GM18870 (cell line): ENCODE measurements around the gene DDX4.
"Not testable (repeated sequence)": the region's sequence is repeated elsewhere in the genome, so short reads cannot be mapped to it uniquely, and the experiment has no call there.

ENCODE experiments used
- ATAC-seq: cut with Tn5 transposase; IDR thresholded peaks from one replicate; pipeline ENCODE4 v1.9.1; 2021; ENCODE audit warnings: moderate library complexity; ENCODE audit not compliant: unreplicated experiment

DDX4 gene

GRCh38 chr5:55720188-55720703, 17.6 kb upstream of the DDX4 start:
- ATAC-seq: no peak

DNA sequence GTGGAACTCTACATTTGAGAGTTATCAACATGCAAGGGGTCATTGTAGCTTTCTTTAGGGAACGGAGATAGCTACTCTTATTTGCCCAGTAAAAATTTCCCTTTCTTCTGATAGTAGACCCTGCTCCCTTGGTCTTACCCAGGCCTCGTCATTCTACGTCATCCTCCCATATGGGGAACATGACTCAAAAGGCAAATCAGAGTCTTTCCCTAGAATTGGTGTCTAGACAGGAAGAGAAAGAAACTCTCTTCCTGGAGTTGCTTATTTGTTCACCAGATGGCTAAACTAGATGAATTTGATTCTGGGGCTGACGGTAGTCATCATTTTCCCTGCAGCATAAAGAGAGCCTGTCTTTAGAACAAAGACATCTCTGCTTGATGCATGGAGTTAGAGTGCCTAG, 13.6 kb upstream of the DDX4 start:
- ATAC-seq: no peak

- no peak for ATAC-seq
Measured at GRCh38 chr5:55731848-55732247, 6.0 kb upstream of the DDX4 start.

GRCh38 chr5:55732585-55732984, 5.3 kb upstream of the DDX4 start:
- no peak for ATAC-seq

GRCh38 chr5:55734658-55735057, 3.2 kb upstream of the DDX4 start:
- no peak for ATAC-seq

GRCh38 chr5:55742778-55743177, 4.9 kb downstream of the DDX4 start:
- no peak for ATAC-seq

DNA sequence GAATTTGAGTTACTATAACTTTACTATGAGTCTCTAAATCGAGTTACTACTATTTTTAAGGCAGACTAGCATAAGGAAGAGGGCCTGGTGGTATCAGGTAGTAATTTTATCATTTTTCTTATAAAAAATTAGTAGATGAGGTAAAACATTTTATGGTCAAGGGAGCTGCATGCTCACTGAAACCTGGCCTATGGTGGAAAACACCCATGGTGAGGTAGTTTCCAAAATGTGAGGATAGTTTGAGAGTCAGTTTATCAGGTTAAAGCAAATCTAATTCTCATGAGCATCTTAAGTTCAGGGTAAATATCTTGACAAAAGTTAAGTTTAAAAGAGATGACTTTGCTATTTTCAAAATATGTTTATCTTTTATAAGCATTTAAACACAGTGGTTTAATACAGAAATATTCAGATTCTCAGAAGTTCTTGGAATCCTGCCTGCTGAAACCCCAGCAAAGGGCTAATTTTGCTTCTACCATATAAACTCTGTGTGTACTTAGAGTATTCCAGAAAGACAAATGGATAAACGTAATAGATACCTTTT, 10.0 kb downstream of the DDX4 start:
- ATAC-seq: no peak

DNA sequence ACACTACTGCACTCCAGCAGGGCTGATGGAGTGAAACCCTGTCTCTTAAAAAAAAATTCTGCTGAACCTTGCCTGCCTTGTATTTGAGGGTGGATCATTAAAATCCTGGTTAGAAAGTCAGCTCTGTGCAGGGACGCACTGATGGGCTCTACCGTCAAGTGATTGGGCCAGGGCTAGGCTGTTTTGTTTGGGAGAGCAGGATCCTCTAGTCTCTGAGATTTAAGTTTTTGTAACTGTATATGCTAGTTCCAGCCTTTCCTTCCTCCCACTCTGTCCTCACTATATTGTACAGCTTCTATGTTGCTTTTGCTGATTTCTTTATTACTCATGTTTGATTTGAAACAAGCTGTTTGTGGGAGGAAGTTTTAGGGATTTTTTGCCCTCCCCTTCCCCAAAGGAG, 11.5 kb downstream of the DDX4 start:
- no peak for ATAC-seq

DNA sequence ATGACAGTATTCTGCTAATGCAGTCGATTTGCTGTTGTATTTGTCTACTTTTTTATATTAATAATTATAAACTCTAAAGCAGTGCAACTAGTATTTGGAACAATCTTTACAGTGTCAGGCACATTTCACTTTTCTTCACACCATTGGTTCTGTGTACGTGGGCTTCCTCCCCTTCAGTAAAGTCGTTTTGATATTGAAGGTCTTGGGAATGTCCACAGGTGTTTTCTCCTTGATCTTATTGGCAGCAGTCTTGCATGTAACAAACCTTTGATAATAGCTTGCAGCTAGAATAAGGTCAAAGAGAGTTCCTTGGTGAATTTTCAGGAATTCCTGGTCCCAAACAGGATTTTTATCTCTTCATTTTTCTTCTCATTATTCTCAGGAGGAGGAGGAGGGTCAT, 12.2 kb downstream of the DDX4 start:
- ATAC-seq: no peak

DNA sequence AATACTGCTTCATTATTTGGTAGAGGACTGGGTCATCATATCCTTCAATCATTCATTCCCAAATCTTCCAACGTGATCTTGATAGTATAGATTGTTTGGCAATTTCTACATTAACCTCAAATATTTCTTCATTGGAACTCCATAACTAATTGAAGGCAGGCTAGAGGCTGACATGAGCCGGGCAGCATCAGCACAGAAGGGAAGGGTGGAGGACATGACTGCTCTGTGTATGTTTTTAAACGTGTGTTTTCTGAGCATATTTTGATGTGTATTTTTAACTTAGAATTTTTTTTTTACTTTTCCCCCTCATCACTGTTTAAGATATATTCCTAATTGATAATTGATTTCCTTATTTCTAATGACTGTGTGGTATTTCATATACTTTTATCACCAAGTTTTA, 12.6 kb downstream of the DDX4 start:
- ATAC-seq: no peak

GRCh38 chr5:55758231-55758630, 20.4 kb downstream of the DDX4 start:
- no peak for ATAC-seq

GRCh38 chr5:55758714-55759113, 20.9 kb downstream of the DDX4 start:
- ATAC-seq: no peak

- not testable (repeated sequence) for ATAC-seq
Measured at GRCh38 chr5:55761721-55762120, 23.9 kb downstream of the DDX4 start.

GRCh38 chr5:55763746-55764420, 26.0 kb downstream of the DDX4 start:
- peak; percentile 64 for ATAC-seq

- ATAC-seq: no peak
Measured at GRCh38 chr5:55768279-55768678, 30.4 kb downstream of the DDX4 start.

DNA sequence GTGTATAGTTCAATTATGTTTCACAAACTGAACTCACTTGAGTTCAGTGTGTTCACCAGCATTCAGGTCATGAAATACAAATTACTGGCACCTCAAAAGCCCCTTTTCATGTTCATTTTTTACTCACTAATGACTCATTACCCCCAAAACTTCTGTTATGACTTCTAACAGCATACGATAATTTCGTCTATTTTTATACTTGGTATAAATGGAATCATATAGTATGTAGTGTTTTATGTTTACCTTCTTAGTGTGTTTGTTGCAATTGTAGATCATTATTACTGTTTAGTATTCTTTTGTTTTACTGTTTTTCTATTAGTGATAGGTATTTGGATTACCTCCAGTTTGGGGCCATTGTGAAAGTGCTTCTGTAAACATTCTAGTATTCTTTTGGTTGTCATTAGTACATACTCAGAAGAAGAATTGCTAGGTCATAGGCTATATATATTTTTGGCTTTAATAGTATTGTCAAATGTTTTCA, 33.4 kb downstream of the DDX4 start:
- ATAC-seq: peak; percentile 78

DNA sequence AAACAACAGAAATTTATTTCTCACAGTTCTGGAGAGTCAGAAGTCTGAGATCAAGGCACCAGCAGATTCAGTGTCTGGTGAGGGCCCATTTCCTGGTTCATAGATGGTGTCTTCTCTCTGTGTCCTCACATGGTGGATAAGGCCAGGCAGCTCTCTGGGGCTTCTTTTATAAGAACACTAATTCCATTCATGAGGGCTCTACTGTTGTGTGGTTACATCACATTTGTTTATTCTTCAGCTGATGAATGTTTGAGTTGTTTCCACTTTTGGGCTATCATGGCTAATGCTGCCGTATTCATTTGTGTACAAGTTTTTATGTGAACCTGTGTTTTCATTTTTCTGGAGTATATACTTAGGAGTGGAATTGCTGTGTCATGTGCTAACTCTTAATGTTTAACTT, 35.2 kb downstream of the DDX4 start:
- ATAC-seq: no peak

DNA sequence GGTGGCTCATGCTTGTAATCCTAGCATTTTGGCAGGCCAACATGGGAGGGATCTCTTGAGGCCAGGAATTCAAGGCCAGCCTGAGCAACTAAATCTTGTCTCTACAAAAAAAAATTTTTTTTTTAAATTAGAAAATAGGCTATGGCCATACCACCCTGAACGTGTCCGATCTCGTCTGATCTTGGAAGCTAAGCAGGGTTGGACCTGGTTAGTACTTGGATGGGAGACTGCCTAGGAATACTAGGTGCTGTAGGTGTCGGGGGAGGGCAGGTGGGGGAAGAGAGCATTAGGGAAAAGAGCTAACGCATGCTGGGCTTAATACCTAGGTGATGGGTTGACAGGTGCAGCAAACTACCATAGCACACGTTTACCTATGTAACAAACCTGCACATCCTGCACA, 39.5 kb downstream of the DDX4 start:
- no peak for ATAC-seq

DNA sequence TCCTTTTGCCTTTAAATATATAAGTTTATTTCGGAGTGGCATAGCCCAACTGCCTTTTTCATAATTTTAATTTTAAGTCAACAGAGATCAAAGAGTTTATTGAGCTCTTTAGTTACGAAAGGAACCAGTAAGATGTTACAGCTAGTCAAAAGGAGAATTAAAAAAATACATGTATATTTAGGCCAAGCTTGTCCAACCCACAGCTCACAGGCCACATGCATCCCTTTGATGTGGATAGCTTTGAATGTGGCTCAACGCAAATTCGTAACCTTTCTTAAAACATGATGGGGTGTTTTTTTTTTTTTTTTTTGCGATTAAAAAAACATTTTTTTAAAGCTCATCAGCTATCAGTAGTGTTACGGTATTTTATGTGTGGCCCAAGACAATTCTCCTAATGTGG, 63.1 kb downstream of the DDX4 start:
- ATAC-seq: no peak

- not testable (repeated sequence) for ATAC-seq
Measured at GRCh38 chr5:55808814-55809213, 71.0 kb downstream of the DDX4 start.

DNA sequence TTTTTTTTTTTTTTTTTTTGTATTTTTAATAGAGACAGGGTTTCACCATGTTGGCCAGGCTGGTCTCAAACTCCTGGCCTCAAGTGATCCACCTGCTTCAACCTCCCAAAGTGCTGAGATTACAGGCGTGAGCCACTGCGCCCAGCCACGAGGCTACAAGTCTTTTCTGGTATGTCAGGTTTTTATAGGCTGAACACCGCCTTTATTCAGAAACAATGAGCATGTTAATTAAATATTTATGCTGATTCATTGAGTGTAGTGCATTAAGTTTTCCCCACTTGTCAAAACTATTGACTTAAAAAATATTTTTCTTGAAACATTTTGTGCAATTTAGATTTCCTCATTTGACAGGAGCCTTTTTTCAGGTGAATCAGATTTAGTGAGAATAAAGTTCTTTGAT, 78.1 kb downstream of the DDX4 start:
- not testable (repeated sequence) for ATAC-seq

- no peak for ATAC-seq
Measured at GRCh38 chr5:55816342-55816741, 78.5 kb downstream of the DDX4 start.

- no peak for ATAC-seq
Measured at GRCh38 chr5:55817030-55817429, 79.2 kb downstream of the DDX4 start.
